Measurements from ENCODE around the gene MAP3K2.

- no peak for TF ChIP-seq CTCF (IDR thresholded peaks at IDR 0.05)
- no peak for TF ChIP-seq POLR2A (IDR thresholded peaks at IDR 0.05)
Measured at GRCh38 chr2:127356531-127356930, 31.2 kb downstream of the MAP3K2 start.
